Measurements from ENCODE around the gene ALDH7A1. TPM values are rescaled to one million over a fixed set of nuclear protein-coding genes. Genes with fewer than 3 reads are reported as not detected.
"Not testable (repeated sequence)": the region's sequence is repeated elsewhere in the genome, so short reads cannot be mapped to it uniquely, and the experiment has no call there.

ALDH7A1 gene
- total RNA-seq, 1 donor from 2014 or later, result 35.6 TPM

- DNase-seq (ENCODE audit: extremely low read depth, low read depth, low spot score), result peak; percentile 80
Observed at GRCh38 chr5:126597156-126597555, 2.1 kb upstream of the ALDH7A1 start.

- no peak for DNase-seq (ENCODE audit: extremely low read depth, low read depth, low spot score)
Observed at GRCh38 chr5:126595486-126596083, 566 bp upstream of the ALDH7A1 start.

- DNase-seq (ENCODE audit: extremely low read depth, low read depth, low spot score), result no peak
Observed at GRCh38 chr5:126591549-126591948, 3.5 kb downstream of the ALDH7A1 start.

GRCh38 chr5:126589536-126590297, 5.3 kb downstream of the ALDH7A1 start:
- DNase-seq (ENCODE audit: extremely low read depth, low read depth, low spot score), result no peak

GRCh38 chr5:126587551-126588390, 7.2 kb downstream of the ALDH7A1 start:
- no peak for DNase-seq (ENCODE audit: extremely low read depth, low read depth, low spot score)

GRCh38 chr5:126583761-126584160, 11.3 kb downstream of the ALDH7A1 start:
- no peak for DNase-seq (ENCODE audit: extremely low read depth, low read depth, low spot score)

GRCh38 chr5:126579716-126580115, 15.3 kb downstream of the ALDH7A1 start:
- DNase-seq (ENCODE audit: extremely low read depth, low read depth, low spot score), result no peak

- no peak for DNase-seq (ENCODE audit: extremely low read depth, low read depth, low spot score)
Observed at GRCh38 chr5:126577415-126577814, 17.6 kb downstream of the ALDH7A1 start.

GRCh38 chr5:126576974-126577373, 18.0 kb downstream of the ALDH7A1 start:
- DNase-seq (ENCODE audit: extremely low read depth, low read depth, low spot score), result no peak

GRCh38 chr5:126575644-126576043, 19.4 kb downstream of the ALDH7A1 start:
- DNase-seq (ENCODE audit: extremely low read depth, low read depth, low spot score), result no peak

GRCh38 chr5:126568206-126568755, 26.7 kb downstream of the ALDH7A1 start:
- no peak for DNase-seq (ENCODE audit: extremely low read depth, low read depth, low spot score)

- DNase-seq (ENCODE audit: extremely low read depth, low read depth, low spot score), result no peak
Observed at GRCh38 chr5:126562823-126563222, 32.2 kb downstream of the ALDH7A1 start.

GRCh38 chr5:126561908-126562307, 33.1 kb downstream of the ALDH7A1 start:
- DNase-seq (ENCODE audit: extremely low read depth, low read depth, low spot score), result no peak

GRCh38 chr5:126555101-126555500, 39.9 kb downstream of the ALDH7A1 start:
- DNase-seq (ENCODE audit: extremely low read depth, low read depth, low spot score), result not testable (repeated sequence)

GRCh38 chr5:126552614-126553013, 42.4 kb downstream of the ALDH7A1 start:
- DNase-seq (ENCODE audit: extremely low read depth, low read depth, low spot score), result no peak

GRCh38 chr5:126544087-126544740, 50.8 kb downstream of the ALDH7A1 start:
- no peak for DNase-seq (ENCODE audit: extremely low read depth, low read depth, low spot score)

- no peak for DNase-seq (ENCODE audit: extremely low read depth, low read depth, low spot score)
Observed at GRCh38 chr5:126543660-126544059, 51.4 kb downstream of the ALDH7A1 start.

- no peak for DNase-seq (ENCODE audit: extremely low read depth, low read depth, low spot score)
Observed at GRCh38 chr5:126543009-126543408, 52.0 kb downstream of the ALDH7A1 start.

- no peak for DNase-seq (ENCODE audit: extremely low read depth, low read depth, low spot score)
Observed at GRCh38 chr5:126542441-126542840, 52.6 kb downstream of the ALDH7A1 start.

GRCh38 chr5:126540631-126541030, 54.4 kb downstream of the ALDH7A1 start:
- no peak for DNase-seq (ENCODE audit: extremely low read depth, low read depth, low spot score)

GRCh38 chr5:126538579-126538978, 56.4 kb downstream of the ALDH7A1 start:
- no peak for DNase-seq (ENCODE audit: extremely low read depth, low read depth, low spot score)

Data from glomerular endothelial cell (primary cell).